Activated CD4-positive, alpha-beta T cell treated with anti-CD3 and anti-CD28 coated beads for 24 hours (primary cell): ENCODE data around the gene TAB3.

Experiments
- DNase-seq, 2 donors: peaks; one replicate each; pipeline ENCODE4 v3.0.0-alpha.2; 2020; ENCODE audit warnings: low read depth in 2 of 2

TAB3 gene

GRCh38 chrX:30889147-30890140, at the start of gene TAB3:
TAB3 (minus strand) TSS chrX:30889254; CDS start chrX:30859588, 29,666 bp downstream.
- peak; percentile 82 to 83 for DNase-seq

- no peak for DNase-seq
Observed at GRCh38 chrX:30938295-30938694, 49.2 kb upstream of the TAB3 start.

GRCh38 chrX:30935985-30936384, 46.9 kb upstream of the TAB3 start:
- DNase-seq = no peak

GRCh38 chrX:30931920-30932319, 42.9 kb upstream of the TAB3 start:
- no peak for DNase-seq

GRCh38 chrX:30930679-30931078, 41.6 kb upstream of the TAB3 start:
- DNase-seq = no peak

GRCh38 chrX:30930143-30930542, 41.1 kb upstream of the TAB3 start:
- DNase-seq = no peak

- no peak for DNase-seq
Observed at GRCh38 chrX:30920271-30920670, 31.2 kb upstream of the TAB3 start.

- DNase-seq = no peak
Observed at GRCh38 chrX:30918480-30918879, 29.4 kb upstream of the TAB3 start.

GRCh38 chrX:30913492-30913891, 24.4 kb upstream of the TAB3 start:
- no peak for DNase-seq

- no peak for DNase-seq
Observed at GRCh38 chrX:30910124-30910860, 21.2 kb upstream of the TAB3 start.

- no peak for DNase-seq
Observed at GRCh38 chrX:30906726-30907125, 17.7 kb upstream of the TAB3 start.

- no peak for DNase-seq
Observed at GRCh38 chrX:30905321-30905720, 16.3 kb upstream of the TAB3 start.

GRCh38 chrX:30904632-30905031, 15.6 kb upstream of the TAB3 start:
- DNase-seq = no peak

- DNase-seq = no peak
Observed at GRCh38 chrX:30904186-30904585, 15.1 kb upstream of the TAB3 start.

GRCh38 chrX:30900227-30900626, 11.2 kb upstream of the TAB3 start:
- DNase-seq = no peak

- DNase-seq = no peak
Observed at GRCh38 chrX:30898886-30899285, 9.8 kb upstream of the TAB3 start.

GRCh38 chrX:30895370-30895769, 6.3 kb upstream of the TAB3 start:
- no peak for DNase-seq

GRCh38 chrX:30893206-30893605, 4.2 kb upstream of the TAB3 start:
- no peak for DNase-seq

GRCh38 chrX:30892591-30892990, 3.5 kb upstream of the TAB3 start:
- DNase-seq = no peak

GRCh38 chrX:30888526-30889146, 418 bp downstream of the TAB3 start:
- no peak for DNase-seq

- DNase-seq = peak; percentile 38 to 45
Observed at GRCh38 chrX:30887721-30888120, 1.3 kb downstream of the TAB3 start.

- DNase-seq = no peak
Observed at GRCh38 chrX:30887288-30887687, 1.8 kb downstream of the TAB3 start.
